ENCODE results near the gene VMAC.

DNA sequence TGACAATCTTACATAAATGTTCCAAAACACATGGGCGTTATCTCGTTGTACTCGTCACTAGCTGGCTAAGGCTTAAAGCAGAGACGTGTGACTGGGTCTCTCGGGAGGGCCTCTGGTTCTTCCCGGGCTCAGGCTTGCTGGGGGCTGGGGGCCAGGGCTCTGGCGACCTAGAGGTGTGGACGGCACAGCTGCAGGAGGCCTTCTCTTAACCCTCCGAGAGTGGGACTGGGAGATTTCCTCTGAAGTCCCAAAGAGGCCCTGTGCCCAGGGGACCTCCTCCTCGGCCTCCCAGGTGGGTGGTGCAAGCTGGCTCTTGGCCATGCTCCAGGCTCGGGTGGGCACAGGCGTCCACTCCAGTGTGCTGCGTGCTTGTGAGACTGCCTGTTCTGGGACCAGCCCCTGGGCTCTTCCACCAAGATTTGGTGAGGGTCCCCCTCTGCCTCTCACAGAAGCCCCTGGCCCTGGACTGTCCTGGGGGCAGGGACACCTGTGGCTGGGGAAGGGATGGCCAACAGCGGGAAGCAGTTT lies 11.6 kb downstream of the VMAC start:
- no peak for TF ChIP-seq KDM1A (IDR thresholded peaks at IDR 0.05)
- TF ChIP-seq NFIX (CRISPR knock-in tag; IDR thresholded peaks at IDR 0.05; ENCODE audit: low read depth): no peak
- no peak for TF ChIP-seq RAD21 (CRISPR knock-in tag; conservative IDR thresholded peaks at IDR 0.05 in 1 of 2, IDR thresholded peaks at IDR 0.05 in 1 of 2)
- no peak for TF ChIP-seq TFAM (CRISPR knock-in tag; conservative IDR thresholded peaks at IDR 0.05)
- TF ChIP-seq CBX5 (IDR thresholded peaks at IDR 0.05; ENCODE audit: borderline replicate concordance, low read depth): no peak
- TF ChIP-seq, protein P1, sequence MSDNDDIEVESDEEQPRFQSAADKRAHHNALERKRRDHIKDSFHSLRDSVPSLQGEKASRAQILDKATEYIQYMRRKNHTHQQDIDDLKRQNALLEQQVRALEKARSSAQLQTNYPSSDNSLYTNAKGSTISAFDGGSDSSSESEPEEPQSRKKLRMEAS (CRISPR knock-in tag; IDR thresholded peaks at IDR 0.05): no peak
- TF ChIP-seq SP1 (CRISPR knock-in tag; IDR thresholded peaks at IDR 0.05): no peak
- TF ChIP-seq, protein P2, sequence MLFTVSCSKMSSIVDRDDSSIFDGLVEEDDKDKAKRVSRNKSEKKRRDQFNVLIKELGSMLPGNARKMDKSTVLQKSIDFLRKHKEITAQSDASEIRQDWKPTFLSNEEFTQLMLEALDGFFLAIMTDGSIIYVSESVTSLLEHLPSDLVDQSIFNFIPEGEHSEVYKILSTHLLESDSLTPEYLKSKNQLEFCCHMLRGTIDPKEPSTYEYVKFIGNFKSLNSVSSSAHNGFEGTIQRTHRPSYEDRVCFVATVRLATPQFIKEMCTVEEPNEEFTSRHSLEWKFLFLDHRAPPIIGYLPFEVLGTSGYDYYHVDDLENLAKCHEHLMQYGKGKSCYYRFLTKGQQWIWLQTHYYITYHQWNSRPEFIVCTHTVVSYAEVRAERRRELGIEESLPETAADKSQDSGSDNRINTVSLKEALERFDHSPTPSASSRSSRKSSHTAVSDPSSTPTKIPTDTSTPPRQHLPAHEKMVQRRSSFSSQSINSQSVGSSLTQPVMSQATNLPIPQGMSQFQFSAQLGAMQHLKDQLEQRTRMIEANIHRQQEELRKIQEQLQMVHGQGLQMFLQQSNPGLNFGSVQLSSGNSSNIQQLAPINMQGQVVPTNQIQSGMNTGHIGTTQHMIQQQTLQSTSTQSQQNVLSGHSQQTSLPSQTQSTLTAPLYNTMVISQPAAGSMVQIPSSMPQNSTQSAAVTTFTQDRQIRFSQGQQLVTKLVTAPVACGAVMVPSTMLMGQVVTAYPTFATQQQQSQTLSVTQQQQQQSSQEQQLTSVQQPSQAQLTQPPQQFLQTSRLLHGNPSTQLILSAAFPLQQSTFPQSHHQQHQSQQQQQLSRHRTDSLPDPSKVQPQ (CRISPR knock-in tag; IDR thresholded peaks at IDR 0.05; ENCODE audit: borderline replicate concordance): no peak
- no peak for TF ChIP-seq CBFB (CRISPR knock-in tag; IDR thresholded peaks at IDR 0.05)
- no peak for TF ChIP-seq KLF16 (IDR thresholded peaks at IDR 0.05)
- no peak for TF ChIP-seq FOXK2 (conservative IDR thresholded peaks at IDR 0.05 in 1 of 2, IDR thresholded peaks at IDR 0.05 in 1 of 2; ENCODE audit: low read depth in 2 of 2)
- no peak for TF ChIP-seq PHF8 (IDR thresholded peaks at IDR 0.05; ENCODE audit: borderline replicate concordance, low read length)
